ENCODE data around the gene SORT1. TPM values are rescaled to one million over a fixed set of nuclear protein-coding genes. Genes with fewer than 3 reads are reported as not detected.
A peak's percentile ranks its signal among the peaks of the same experiment; 100 is the strongest.

The SORT1 gene
- total and polyA plus RNA-seq, 2 of the 13 experiments (the other 11 are each of a cell fraction or from before 2014, with no cell fraction given): 32.4 to 93.0 TPM

DNA sequence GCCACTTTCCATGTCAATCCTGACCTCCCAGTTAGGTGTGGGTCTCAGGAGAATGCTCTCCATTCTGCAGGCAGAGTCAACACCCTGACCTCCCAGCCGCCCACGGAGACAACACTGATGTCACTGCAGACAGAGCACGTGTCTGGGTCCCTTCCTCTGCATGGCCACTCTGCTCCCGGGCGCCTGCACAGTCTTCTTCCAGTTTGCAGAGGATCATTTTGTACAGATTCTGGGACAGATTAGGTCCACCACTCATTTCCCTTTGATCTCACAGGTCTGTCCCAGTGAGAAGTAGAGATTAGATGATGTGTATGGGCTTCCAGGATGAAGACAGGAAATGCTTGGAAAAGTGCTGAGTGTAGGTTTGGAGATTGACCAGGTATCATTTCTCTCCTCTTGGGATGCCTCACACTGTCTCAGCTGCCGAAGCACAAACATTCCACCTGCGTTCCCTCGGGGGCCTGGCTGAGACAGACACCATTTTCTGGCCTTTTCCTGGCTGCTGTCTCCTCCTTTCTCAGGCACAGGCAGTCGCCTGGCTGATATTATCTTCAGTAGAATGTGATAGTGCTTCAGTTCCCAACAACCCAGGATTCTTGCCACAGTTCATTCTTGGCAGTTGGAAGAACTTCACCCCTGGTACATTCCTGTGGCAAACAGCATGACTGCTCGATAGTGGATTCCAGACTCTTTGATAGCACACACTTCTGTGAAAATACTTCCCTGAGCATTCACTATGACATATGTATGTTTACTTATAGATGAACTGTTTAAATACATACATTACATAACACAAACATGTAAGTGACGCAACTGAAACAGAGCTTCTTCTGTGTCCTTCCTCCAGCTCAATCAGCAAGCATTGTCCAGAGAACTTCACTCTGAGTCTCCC, 98.8 kb downstream of the SORT1 start (continued):
- peak; percentile 70; the same call in 1 of the 2 replicates for TF ChIP-seq TRIM24 (CRISPR knock-in tag; IDR thresholded peaks at IDR 0.05)
- TF ChIP-seq KAT8 (CRISPR knock-in tag; IDR thresholded peaks at IDR 0.05): peak; percentile 25
- TF ChIP-seq MEIS2 (CRISPR knock-in tag; IDR thresholded peaks at IDR 0.05): peak; percentile 79
- no peak for TF ChIP-seq MTA3 (CRISPR knock-in tag; IDR thresholded peaks at IDR 0.05)
- TF ChIP-seq ZNF354B (CRISPR knock-in tag; IDR thresholded peaks at IDR 0.05): no peak
- TF ChIP-seq PHB2 (IDR thresholded peaks at IDR 0.05; ENCODE audit: partially characterized antibody): no peak
- TF ChIP-seq, protein P1, sequence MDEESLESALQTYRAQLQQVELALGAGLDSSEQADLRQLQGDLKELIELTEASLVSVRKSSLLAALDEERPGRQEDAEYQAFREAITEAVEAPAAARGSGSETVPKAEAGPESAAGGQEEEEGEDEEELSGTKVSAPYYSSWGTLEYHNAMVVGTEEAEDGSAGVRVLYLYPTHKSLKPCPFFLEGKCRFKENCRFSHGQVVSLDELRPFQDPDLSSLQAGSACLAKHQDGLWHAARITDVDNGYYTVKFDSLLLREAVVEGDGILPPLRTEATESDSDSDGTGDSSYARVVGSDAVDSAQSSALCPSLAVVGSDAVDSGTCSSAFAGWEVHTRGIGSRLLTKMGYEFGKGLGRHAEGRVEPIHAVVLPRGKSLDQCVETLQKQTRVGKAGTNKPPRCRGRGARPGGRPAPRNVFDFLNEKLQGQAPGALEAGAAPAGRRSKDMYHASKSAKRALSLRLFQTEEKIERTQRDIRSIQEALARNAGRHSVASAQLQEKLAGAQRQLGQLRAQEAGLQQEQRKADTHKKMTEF (CRISPR knock-in tag; IDR thresholded peaks at IDR 0.05): peak; percentile 72
- peak; percentile 53; the same call in 1 of the 2 replicates for TF ChIP-seq JUNB (CRISPR knock-in tag; IDR thresholded peaks at IDR 0.05; ENCODE audit: borderline replicate concordance)
- no peak for TF ChIP-seq ZNF670 (CRISPR knock-in tag; IDR thresholded peaks at IDR 0.05; ENCODE audit: borderline replicate concordance)
- TF ChIP-seq SP140L (CRISPR knock-in tag; IDR thresholded peaks at IDR 0.05; ENCODE audit: borderline replicate concordance): no peak
- TF ChIP-seq THYN1 (CRISPR knock-in tag; IDR thresholded peaks at IDR 0.05; ENCODE audit: borderline replicate concordance, low read depth): no peak
- no peak for TF ChIP-seq HMGA1 (CRISPR knock-in tag; conservative IDR thresholded peaks at IDR 0.05)
- peak; percentile 93 for TF ChIP-seq ATF7 (IDR thresholded peaks at IDR 0.05)
- TF ChIP-seq ATF7 (CRISPR knock-in tag; IDR thresholded peaks at IDR 0.05): peak; percentile 84
- TF ChIP-seq HMG20A (CRISPR knock-in tag; IDR thresholded peaks at IDR 0.05; ENCODE audit: borderline replicate concordance): peak; percentile 93; the same call in 1 of the 2 replicates
- TF ChIP-seq ZNF230 (CRISPR knock-in tag; IDR thresholded peaks at IDR 0.05): peak; percentile 93; the same call in 1 of the 2 replicates
- peak; percentile 96 for TF ChIP-seq MIER3 (CRISPR knock-in tag; IDR thresholded peaks at IDR 0.05; ENCODE audit: borderline replicate concordance)
- peak; percentile 49 for TF ChIP-seq ZSCAN21 (CRISPR knock-in tag; IDR thresholded peaks at IDR 0.05; ENCODE audit: borderline replicate concordance)
- TF ChIP-seq ELF3 (CRISPR knock-in tag; IDR thresholded peaks at IDR 0.05): peak; percentile 87
- TF ChIP-seq GTF3A (CRISPR knock-in tag; conservative IDR thresholded peaks at IDR 0.05): no peak
- TF ChIP-seq, protein P2, sequence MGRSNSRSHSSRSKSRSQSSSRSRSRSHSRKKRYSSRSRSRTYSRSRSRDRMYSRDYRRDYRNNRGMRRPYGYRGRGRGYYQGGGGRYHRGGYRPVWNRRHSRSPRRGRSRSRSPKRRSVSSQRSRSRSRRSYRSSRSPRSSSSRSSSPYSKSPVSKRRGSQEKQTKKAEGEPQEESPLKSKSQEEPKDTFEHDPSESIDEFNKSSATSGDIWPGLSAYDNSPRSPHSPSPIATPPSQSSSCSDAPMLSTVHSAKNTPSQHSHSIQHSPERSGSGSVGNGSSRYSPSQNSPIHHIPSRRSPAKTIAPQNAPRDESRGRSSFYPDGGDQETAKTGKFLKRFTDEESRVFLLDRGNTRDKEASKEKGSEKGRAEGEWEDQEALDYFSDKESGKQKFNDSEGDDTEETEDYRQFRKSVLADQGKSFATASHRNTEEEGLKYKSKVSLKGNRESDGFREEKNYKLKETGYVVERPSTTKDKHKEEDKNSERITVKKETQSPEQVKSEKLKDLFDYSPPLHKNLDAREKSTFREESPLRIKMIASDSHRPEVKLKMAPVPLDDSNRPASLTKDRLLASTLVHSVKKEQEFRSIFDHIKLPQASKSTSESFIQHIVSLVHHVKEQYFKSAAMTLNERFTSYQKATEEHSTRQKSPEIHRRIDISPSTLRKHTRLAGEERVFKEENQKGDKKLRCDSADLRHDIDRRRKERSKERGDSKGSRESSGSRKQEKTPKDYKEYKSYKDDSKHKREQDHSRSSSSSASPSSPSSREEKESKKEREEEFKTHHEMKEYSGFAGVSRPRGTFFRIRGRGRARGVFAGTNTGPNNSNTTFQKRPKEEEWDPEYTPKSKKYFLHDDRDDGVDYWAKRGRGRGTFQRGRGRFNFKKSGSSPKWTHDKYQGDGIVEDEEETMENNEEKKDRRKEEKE (IDR thresholded peaks at IDR 0.05): no peak
- TF ChIP-seq PAX8 (CRISPR knock-in tag; IDR thresholded peaks at IDR 0.05; ENCODE audit: borderline replicate concordance): 0 out of 2 replicates have a peak, but pooled peaks have one; percentile 32
- TF ChIP-seq, protein P3, sequence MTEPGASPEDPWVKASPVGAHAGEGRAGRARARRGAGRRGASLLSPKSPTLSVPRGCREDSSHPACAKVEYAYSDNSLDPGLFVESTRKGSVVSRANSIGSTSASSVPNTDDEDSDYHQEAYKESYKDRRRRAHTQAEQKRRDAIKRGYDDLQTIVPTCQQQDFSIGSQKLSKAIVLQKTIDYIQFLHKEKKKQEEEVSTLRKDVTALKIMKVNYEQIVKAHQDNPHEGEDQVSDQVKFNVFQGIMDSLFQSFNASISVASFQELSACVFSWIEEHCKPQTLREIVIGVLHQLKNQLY (CRISPR knock-in tag; IDR thresholded peaks at IDR 0.05): peak; percentile 91
- TF ChIP-seq HDAC1 (CRISPR knock-in tag; IDR thresholded peaks at IDR 0.05): peak; percentile 80
- peak; percentile 92 for TF ChIP-seq ZKSCAN8 (CRISPR knock-in tag; IDR thresholded peaks at IDR 0.05; ENCODE audit: borderline replicate concordance)
